HG02588 (cell line): ENCODE results near the gene RAMAC.
A peak's percentile ranks its signal among the peaks of the same experiment; 100 is the strongest.
"Not testable (repeated sequence)": the region's sequence is repeated elsewhere in the genome, so short reads cannot be mapped to it uniquely, and the experiment has no call there.

ENCODE experiments used
- ATAC-seq: cut with Tn5 transposase; IDR thresholded peaks from one replicate; pipeline ENCODE4 v1.9.1; 2021; ENCODE audit warnings: mild to moderate bottlenecking, moderate library complexity; ENCODE audit not compliant: unreplicated experiment

RAMAC gene

GRCh38 chr15:82985688-82986441, at the start of gene RAMAC:
RAMAC (plus strand) TSS chr15:82986210; CDS start chr15:82989019, 2,809 bp downstream.
- ATAC-seq, result peak; percentile 94

GRCh38 chr15:82936966-82937711, 48.9 kb upstream of the RAMAC start:
- no peak for ATAC-seq

DNA sequence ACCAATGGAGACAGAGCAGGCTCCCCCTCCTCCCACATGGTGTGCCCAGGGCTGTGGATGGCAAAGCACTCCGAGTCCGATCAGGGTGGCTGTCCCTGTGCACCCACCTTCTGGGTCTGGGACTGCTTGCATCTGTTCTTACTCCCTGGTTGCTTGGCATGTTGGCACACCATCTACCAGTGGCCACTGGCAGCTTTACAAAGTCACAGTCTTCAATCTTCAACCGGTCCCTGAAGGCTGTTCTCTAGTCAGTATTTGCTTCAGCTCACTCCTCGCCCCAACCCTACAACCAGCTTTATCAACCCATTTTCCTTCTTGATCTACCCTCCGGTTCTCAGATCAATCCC, 48.3 kb upstream of the RAMAC start:
- ATAC-seq, result no peak

DNA sequence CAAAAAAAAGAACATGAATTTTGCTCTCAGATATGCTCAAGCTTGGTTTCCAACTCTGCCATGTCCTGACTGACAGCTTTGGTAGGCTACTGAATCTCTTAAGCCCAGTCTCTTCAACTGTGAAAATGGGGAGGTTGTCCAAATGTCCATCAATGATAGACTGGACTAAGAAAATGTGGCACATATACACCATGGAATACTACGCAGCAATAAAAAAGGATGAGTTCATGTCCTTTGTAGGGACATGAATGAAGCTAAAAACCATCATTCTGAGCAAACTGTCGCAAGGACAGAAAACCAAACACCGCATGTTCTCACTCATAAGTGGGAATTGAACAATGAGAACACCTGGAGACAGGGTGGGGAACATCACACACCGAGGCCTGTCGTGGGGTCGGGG, 46.3 kb upstream of the RAMAC start:
- not testable (repeated sequence) for ATAC-seq

DNA sequence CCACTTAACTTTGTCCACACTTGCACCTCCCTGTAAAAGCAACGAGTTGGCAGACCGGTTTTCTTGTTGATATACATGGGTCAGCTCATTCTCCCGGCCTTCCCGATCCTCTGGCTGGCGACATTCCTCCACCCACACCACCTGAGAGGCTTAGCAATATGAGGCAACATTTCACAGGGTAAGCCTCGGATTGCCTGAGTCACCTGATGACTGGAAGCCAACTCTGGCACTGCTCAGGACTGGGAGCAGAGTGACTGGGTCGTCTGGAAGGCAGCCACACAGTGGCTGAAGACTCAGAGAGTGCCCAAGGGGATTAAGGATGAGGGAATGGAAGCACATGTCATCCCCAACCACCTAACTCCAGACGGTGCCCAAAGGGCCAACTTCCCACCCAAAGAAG, 43.3 kb upstream of the RAMAC start:
- no peak for ATAC-seq

- no peak for ATAC-seq
Measured at GRCh38 chr15:82943176-82943575, 42.8 kb upstream of the RAMAC start.

DNA sequence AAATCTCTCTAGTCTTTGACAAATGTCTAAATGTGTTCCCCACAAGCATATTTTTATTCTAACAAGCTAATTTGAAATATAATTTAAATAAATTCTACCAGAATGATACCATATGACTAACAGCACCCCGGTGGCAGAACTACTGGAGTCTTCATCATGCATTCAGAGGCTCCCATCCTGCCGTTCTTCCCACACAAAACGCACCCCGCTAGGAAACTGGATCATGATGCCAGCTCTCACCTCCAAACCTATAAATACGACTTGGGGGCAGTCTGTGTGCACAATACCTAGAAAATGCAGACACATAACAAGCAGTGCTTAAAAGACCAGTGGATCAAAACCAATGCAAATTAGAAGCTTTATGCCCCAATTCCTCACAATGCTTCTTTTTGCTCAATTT, 42.0 kb upstream of the RAMAC start:
- ATAC-seq, result no peak

DNA sequence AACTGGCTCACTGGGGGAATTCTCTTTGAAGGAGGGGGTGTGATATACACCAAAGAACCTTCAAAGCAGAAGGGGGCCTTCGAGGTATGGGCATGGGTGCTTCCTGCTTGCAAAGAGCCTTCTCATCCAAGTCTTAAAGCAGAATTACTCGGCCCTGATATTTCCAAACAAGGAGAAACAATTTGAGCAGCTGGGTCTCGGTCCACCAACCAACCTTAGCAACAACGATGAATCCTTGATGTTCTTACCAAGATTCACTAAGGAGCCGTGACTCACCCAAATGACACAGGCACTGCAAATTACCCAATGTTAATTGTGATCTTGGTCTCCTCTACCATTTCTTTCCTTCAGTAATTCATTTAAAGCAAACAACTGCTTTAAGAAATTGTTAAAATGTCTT, 41.2 kb upstream of the RAMAC start:
- no peak for ATAC-seq

GRCh38 chr15:82945326-82945725, 40.7 kb upstream of the RAMAC start:
- ATAC-seq, result no peak

GRCh38 chr15:82946155-82946701, 39.8 kb upstream of the RAMAC start:
- no peak for ATAC-seq

- ATAC-seq, result no peak
Measured at GRCh38 chr15:82950295-82950694, 35.7 kb upstream of the RAMAC start.

DNA sequence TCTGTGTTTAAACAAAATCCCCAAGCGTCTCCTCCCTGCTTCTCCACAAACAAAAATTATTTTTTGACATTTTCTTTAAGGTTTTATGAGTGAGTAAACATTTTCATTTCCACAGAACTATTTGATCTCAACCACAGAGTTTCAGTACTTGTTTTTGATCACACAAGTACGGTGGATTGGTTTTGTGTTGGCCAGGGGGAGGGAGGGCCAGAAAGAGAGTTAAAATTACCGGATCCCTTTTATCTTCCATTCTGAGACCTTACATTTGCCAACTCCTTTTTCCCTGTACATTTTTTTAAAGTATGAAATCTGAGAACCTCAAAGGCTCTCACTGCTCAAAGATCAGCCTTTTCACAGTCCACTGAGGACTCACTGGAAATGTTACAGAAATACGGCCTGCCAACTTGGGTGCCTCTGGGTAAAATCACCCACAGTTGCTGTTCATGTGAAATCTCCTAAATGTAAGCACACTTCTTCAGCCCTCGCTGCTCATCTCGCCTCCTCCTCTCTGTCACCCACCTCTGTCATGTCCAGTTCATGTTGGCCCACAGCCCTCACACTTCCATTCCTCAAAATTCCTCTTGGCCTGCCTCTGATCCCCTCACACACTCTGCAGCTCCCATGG, 35.2 kb upstream of the RAMAC start:
- peak; percentile 50 for ATAC-seq

GRCh38 chr15:82951472-82952157, 34.4 kb upstream of the RAMAC start:
- ATAC-seq, result no peak

GRCh38 chr15:82952158-82953081, 33.6 kb upstream of the RAMAC start, which contains the start of gene HOMER2:
HOMER2 (minus strand) TSS chr15:82952720; CDS start chr15:82952535, 185 bp downstream.
- no peak for ATAC-seq

DNA sequence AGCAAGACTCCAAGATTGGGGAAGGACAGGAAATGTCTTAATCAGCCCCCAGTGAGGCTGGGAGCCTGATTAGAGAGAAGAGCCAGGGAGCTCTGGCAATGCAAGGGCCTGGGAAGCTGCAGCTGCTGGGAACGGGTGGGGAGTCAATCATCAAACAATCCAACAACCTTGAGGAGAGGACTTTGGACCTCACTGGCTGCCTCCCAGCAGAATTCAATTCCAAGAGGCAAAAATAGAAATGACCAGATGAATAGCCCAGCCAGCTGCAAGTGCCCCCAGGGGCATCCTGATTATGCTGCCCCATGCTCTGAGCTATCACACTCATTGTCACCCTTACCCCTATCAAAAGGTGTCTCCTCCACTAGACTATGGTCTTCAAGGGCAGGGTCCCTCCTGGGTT, 27.4 kb upstream of the RAMAC start:
- ATAC-seq, result no peak

DNA sequence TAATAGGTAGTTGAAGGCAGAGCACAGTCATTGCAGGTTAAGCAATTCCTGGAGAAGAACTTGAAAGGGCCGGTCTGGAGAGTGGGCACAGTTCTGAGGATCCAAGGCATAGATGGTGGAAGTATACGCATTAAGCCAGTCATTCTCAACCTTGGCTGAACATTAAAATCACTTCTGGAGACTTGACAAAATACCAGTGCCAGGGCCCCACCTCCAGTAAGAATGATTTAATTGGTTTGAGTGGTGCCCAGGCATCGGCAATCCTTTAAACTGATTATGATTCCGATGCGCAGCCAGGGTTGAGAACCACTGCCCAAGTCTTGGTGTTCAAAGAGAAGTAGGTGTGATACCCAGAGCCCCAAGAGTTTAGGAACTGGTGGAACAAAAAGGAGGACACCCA, 26.6 kb upstream of the RAMAC start:
- ATAC-seq, result no peak

DNA sequence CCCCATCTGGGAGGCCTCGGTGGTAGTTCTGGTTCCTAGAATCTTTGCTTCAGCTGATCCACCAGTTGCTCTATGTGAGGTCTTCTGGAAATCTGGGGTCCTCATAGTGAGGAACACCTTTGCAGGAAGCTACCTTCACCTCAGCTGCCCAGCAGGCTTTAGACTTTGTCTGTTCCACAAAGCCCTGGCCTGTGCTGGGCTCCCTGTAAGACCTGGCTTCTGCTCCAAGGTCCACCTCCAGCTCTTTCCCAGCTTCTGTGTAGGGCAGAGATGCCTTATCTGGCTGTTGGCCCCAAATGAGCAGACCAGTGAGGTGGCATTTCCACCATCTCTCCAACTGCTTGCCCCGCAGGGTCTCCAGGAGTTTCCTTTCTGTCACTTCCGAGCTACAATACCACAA, 25.2 kb upstream of the RAMAC start:
- no peak for ATAC-seq

GRCh38 chr15:82963471-82964341, 22.3 kb upstream of the RAMAC start:
- ATAC-seq, result no peak

DNA sequence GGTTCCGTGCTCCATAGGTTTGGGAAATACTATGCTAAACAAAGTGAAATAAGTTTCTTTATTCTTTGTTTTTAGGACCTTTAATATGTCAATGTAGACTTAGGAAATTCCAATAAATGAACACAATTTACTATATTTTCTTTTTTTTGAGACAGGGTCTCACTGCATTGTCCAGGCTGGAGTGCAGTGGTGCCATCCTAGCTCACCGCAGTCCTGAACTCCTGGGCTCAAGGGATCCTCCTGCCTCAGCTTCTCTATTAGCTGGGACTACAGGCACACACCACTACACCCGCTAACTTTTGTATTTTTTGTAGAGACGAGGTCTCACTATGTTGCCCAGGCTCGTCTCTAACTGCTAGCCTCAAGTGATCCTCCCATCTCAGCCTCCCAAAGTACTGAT, 21.1 kb upstream of the RAMAC start:
- ATAC-seq, result no peak
